Activated CD8-positive, alpha-beta memory T cell treated with anti-CD3 and anti-CD28 coated beads, Interleukin-2, amount 50 U/mL, for 24 hours (primary cell): ENCODE data around the gene MYADML2.

Experiments used
- DNase-seq: peaks from one replicate; pipeline ENCODE4 v3.0.0-alpha.2; 2020; ENCODE audit errors: extremely low read depth

The MYADML2 gene

DNA sequence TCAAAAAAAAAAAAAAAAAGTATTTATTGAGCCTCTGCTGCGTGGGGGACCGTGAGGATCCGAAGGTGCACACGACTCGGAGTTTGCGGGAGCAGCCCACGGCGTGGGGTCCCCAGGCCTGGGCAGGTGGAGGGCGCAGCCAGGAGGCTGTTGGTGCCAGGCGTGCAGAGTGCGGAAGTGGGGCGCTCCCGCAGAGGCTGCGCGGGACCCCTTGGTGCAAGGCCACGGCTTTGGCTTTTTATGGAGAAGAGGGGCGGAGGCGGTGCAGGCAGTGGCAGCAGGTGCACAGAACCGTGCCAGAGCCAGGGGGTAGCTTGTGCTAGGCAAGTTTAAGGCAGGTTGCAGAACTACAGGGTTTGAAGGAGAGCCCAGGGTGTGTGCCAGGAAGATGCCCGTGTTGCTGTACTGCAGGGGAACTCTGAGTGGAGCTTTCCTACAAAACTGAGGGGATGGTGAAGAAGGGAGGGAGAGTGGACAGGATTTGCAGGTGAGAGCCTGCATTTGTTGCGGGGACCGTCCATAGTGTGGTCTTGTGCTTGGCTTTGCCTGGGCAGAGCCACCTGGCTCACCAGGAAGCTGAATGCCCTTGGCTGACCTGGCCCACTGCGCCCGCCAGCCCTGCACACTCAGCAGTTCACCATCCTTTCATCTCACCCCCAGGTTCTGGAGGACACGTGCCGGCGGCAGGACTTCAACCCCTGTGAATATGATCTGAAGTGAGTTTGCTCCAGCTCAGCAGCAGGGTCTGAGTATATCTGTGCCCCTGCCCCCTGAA, 31.7 kb upstream of the MYADML2 start:
- no peak for DNase-seq

- DNase-seq: peak; percentile 61
Observed at GRCh38 chr17:81977211-81977808, 30.3 kb upstream of the MYADML2 start, which contains the start of gene ASPSCR1. TSS of gene ASPSCR1 (plus strand) at chr17:81977629. CDS start at chr17:81977647, 18 bp downstream.

DNA sequence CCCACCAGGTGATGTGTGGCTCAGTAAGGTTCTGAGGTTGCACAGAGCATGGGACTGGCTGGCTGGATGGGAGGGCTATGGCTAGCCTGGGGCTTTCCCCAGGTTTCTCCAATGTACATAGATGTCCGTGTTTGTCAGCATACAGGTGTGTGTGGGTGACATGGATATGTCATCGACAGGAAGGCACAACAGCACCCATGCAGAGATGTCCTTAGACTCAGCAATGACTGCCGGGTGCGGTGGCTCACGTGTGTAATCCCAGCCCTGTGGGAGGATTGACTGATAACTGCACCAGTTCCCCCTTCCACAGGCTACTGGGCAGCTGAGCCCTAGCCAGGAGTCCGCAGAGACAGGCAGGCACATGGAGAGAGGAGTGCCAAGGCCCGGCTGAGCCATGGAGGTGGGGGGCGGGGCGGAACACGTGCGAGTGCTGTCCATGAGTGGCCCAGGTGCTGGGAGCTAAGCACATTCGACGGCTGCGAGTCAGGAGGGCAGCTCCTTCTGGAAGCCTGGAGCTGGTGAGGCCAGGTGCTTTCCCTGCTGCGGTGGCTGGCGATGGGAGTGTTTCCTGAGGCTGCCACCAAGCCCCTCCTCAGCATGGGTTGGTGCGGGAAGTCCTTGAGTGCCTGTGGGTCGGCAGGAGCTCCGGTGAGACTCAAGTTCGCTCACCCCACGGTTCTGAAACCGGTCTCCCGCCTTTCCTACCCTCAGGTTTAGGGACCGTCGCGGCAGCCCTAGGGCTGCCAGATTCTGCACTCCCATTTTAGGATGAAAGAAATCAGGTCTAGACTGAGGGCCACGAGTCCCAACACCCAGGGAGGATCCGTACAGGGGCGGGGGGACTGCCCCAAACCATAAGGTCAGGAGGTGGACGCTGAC, 29.5 kb upstream of the MYADML2 start:
- no peak for DNase-seq

GRCh38 chr17:81973432-81973831, 26.4 kb upstream of the MYADML2 start:
- DNase-seq: no peak

GRCh38 chr17:81968850-81969812, 22.1 kb upstream of the MYADML2 start:
- DNase-seq: no peak

GRCh38 chr17:81968396-81968745, 21.3 kb upstream of the MYADML2 start:
- no peak for DNase-seq

DNA sequence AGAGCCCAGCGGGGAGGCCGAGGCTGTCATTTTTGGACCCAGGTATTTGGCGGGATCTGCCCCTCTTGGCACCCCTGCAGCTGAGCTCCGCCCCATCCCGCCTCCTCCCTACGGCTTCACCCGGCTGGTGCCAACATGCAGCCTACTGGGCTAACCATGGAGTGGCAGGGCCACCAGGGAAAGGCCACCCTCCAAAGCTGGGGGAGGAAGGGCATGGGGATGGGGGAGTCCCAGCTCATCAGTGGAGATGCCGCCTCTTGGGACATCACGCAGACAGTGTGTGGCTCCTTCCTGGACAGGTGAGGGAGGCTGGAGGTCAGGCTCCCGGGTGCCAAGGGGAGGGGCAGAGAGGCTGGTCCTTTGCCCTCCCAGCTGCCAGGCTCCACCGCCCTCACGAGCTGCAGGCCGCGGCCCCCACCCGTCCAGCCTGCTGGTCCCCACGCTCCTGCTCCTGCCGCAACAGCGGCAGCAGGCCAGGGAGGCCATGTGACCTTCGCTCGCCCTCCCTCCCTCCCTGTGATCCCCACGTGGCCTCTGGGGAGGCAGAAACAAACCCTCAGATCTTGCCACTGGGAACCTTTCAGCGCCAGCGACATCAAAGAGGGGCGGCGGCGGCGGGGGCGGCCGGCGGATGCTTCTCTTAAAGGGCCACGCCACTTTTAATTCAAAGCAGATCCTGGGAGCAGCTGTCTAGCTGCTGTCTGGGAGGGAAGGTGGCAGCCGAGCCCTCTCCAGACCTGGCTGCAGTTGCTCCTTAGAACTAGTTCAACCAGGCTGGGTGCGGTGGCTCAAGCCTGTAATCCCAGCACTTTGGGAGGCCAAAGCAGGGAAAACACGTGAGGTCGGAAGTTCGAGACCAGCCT, 20.7 kb upstream of the MYADML2 start:
- DNase-seq: peak; percentile 73

- DNase-seq: no peak
Observed at GRCh38 chr17:81967244-81967532, 20.2 kb upstream of the MYADML2 start.

DNA sequence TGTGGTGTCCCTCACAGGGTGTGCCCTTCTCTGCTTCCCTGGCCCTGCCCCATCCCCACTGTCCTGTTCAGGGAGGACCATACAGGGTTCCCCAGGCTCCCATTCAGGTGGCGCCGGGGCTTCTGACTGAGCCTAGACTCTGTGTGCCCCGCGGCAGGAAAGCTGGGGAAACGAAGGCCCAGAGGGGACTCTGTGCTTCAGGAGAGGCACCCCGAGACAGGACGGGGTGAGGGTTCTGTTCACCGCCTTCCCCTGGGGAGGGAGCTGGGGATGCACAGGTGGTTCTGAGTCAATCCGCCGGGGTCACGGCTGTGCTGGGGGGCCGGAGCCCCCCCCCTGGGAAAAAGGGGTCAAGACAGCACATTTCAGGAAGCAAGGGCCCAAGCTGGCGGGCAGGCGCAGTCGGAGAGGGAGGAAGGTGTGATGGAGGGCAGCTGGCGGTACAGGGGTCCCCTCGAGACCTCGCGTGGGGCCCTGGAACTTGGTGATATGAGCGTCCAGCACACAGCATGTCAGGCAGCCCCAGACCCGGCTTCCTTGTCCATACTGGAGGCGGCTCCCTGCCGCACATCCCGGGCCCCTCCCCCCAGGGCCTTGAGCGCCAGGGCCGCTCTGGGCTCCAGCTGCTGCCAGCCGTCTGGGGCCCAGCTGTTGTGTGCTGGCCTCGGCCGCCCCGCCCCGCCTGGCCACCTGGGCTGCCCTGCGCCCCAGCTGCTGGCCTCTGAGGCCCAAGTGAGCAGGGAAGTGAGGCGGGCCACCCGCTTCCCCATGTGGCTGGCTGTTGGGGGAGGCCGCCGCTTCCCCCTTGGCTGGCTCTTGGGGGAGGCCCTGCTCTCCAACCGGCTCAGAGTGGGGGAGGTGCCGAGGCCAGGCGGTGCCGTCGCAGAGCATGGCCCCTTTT, 19.6 kb upstream of the MYADML2 start:
- no peak for DNase-seq

DNA sequence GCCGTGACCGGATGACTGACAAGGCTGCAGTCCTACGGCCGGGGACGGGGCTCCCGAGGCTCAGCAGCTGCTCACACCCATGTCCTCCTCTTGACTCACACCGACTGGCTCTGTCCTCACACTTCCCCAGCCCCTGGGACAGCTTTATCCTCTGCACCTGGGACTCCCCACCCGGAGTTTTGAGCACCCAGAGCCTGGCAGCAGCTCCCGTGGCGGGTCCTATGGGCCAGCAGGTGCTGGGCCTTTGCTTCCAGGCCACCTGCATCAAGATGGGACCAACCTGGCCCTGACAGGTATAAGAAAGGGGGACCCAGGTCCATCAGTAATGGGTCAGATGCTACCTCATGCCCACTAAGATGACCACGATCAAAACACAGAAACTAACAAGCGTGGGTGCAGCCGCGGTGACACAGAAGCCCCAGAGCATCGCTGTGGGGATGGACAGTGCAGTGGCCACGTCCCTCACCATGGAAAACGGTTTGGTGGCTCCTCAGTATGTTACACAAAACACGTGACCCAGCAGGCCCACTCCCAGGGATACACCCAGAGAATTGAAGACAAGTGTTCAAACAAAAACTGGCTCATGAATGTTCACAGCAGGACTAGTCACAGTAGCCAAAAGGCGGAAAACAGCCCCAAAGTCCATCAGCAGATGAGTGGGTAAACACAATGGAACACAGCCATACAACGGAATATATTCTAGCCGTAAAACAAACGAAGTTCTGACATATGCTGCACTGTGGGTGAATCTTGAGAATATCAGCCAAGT, 17.2 kb upstream of the MYADML2 start:
- DNase-seq: no peak

- no peak for DNase-seq
Observed at GRCh38 chr17:81962499-81963441, 15.7 kb upstream of the MYADML2 start.

- DNase-seq: no peak
Observed at GRCh38 chr17:81961521-81962498, 14.8 kb upstream of the MYADML2 start.

- no peak for DNase-seq
Observed at GRCh38 chr17:81961087-81961511, 14.1 kb upstream of the MYADML2 start, which contains the start of gene NOTUM. TSS of gene NOTUM (minus strand) at chr17:81961187. CDS start at chr17:81960909, 278 bp downstream.

DNA sequence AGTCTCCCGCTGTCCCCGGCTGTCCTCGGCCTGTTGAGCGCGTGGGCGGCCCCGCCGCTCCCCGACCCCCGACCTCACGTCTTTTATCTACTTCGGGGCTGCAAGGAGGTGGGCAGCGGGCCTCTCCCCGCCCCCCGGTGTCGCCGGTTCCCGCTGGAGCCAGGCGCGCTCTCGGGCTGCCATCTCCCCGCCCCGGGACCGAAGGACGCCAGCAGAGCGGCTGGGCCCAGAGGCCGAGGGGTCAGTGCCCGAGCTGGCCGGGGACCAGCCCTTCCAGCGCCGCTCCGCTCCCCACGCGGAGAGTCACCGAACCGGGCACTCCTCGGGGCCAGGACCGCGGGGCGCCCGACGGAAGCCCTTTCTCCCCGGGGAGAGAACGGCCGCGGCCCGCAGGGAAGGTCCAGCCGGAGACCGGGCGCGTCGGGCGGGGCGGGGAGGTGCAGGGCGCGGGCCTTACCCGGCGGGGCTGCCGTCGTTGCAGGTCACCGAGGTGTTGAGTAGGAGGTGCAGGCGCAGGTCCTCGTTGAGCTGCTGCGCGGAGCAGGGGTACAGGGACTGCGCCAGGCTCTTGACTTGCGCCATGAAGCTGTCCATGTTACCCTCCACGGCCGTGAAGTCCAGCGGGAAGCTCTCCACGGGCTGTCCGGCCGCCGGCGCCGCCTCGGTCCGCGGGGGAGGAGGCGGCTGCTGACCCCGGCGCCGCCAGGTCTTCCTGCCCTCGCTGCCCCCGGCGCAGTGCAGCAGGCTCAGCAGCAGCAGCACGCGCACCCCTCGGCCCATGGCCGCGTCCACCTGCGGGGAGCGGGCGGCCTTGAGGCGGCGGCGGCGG, 13.3 kb upstream of the MYADML2 start:
- no peak for DNase-seq

- no peak for DNase-seq
Observed at GRCh38 chr17:81959362-81960129, 12.5 kb upstream of the MYADML2 start.
